Measurements from ENCODE around the gene CES3. TPM values are rescaled to one million over a fixed set of nuclear protein-coding genes. Genes with fewer than 3 reads are reported as not detected.
"Not testable (repeated sequence)": the region's sequence is repeated elsewhere in the genome, so short reads cannot be mapped to it uniquely, and the experiment has no call there.

The CES3 gene
- total and polyA plus RNA-seq, 2 donors = 0.19 TPM; not detected in 1

DNA sequence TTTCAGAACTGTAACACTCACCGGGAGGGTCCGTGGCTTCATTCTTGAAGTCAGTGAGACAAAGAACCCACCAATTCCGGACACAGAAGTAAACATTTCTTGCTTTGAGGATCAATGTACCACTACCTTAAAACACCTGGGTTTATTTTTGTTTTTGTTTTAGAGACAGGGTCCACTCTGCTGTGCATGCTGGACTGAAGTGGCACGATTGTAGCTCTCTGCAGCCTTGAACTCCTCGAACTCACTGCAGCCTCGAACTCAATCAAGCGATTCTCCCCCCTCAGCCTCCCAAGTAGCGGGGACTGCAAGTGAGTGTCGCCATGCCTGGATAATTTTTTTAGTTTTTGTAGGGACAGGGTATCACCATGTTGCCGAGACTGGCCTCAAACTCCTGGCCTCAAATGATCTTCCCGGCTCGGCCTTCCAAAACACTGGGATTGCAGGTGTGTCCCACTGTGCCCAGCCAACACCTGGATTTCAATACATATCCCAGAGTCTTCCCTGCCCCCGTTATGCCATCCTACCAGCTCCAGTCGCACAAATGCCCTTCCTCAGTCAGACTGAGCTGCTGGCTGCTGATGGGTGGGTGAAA is 14.3 kb downstream of the CES3 start:
- no peaks in the 10 kb centered on the region for H3K36me3 ChIP-seq (ENCODE audit: insufficient read depth)
- WGBS = 86% methylated on average over 14 of the region's 14 CpGs
- no peak overlapping the region for H3K4me3 ChIP-seq (ENCODE audit: low read depth, low read length)
- H3K27ac ChIP-seq (ENCODE audit: low read depth) = no peak overlapping the region
- no peaks in the 10 kb centered on the region for H3K4me1 ChIP-seq (ENCODE audit: insufficient read depth)
- DNase-seq (ENCODE audit: extremely low spot score) = no peak

DNA sequence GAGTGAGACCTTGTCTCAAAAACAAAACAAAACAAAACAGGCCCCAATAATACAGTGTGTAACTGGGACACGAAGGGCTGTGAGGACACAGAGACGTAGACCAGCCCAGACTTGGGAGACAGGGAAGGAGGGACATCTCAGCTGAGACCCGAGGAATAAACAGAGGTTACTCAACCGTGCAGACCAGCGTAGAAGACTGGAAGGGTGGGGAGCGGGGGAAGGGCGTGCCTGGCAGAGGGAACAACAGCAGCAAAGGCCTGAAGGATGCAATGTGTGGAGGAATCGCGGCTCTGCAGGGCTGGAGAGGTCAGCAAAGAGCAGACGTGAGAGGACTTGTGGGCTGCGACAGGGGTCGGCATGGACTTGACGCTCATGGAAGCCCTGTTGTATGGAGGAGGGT is 15.7 kb downstream of the CES3 start:
- 36% methylated on average over 13 of the region's 13 CpGs for whole genome bisulfite sequencing
- Histone ChIP-seq H3K4me3 (ENCODE audit: low read depth, low read length) (no peak overlapping the region), H3K27ac (ENCODE audit: low read depth) (no peak overlapping the region), H3K4me1 (ENCODE audit: insufficient read depth) (no peaks in the 10 kb centered on the region), H3K36me3 (ENCODE audit: insufficient read depth) (no peaks in the 10 kb centered on the region)
- no peak for DNase-seq (ENCODE audit: extremely low spot score)

GRCh38 chr16:66977341-66978113 is 16.5 kb downstream of the CES3 start:
- Histone ChIP-seq H3K4me3 (ENCODE audit: low read depth, low read length) (no peak overlapping the region), H3K4me1 (ENCODE audit: insufficient read depth) (no peaks in the 10 kb centered on the region), H3K36me3 (ENCODE audit: insufficient read depth) (no peaks in the 10 kb centered on the region), H3K27ac (ENCODE audit: low read depth) (no peak overlapping the region)
- DNase-seq (ENCODE audit: extremely low spot score) = no peak
- WGBS = 30% methylated on average over 15 of the region's 15 CpGs

DNA sequence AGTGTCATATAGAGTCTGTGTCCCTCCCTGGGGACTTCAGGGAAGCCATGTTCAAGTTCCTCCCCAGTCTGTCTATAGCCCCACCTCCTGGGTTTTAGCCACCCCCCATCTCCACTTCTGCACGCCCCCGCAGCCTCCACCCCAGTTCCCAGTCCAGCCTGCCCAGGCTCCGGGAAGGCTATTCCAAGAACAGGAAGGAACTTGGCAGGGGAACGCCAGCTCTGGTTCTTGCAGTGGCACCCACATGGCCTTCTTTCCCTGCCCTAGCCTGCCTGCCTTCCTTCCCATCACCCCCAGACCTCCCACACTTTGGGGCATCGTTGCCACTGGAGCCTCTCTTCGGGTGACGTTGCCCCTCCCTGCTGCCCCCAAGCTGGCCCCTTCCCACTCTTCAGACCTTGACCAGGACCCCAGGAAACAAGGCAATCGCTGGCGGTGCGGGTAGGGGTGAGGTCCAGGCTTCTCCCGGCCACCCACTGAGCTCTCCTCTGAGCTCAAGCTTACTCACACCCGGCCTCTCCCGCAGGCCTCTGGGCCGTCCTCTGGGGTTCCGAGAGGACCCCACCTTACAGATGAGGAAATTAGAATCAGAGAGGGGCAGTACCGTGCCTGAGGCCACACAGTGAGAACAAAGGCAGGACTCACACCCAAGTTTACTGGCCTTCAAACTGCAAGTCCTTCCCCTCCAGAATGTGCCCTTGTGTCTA is 18.1 kb downstream of the CES3 start:
- no peak for DNase-seq (ENCODE audit: extremely low spot score)
- no peaks in the 10 kb centered on the region for H3K36me3 ChIP-seq (ENCODE audit: insufficient read depth)
- H3K4me3 ChIP-seq (ENCODE audit: low read depth, low read length) = no peak overlapping the region
- no peaks in the 10 kb centered on the region for H3K4me1 ChIP-seq (ENCODE audit: insufficient read depth)
- H3K27ac ChIP-seq (ENCODE audit: low read depth) = no peak overlapping the region
- WGBS = 55% methylated on average over 16 of the region's 16 CpGs

DNA sequence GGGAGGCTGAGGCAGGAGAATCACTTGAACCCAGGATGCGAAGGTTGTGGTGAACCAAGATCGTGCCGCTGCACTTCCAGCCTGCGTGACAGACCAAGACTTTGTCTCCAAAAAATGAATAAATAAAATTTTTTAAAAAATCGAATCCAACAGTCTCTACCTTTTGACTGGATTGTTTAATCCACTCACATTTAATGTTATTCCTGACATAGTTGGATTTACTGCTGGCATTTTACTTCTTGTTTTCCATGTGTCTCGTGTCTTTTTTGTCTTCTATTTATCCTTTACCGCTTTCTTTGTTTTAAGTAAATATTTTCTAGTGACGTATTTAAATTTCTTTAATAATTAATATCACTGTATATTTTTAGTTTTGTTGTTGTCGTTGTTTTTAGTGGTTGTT is 22.0 kb downstream of the CES3 start:
- WGBS = 93% methylated on average over 9 of the region's 9 CpGs
- no peak overlapping the region for H3K4me3 ChIP-seq (ENCODE audit: low read depth, low read length)
- H3K27ac ChIP-seq (ENCODE audit: low read depth) = no peak overlapping the region
- H3K4me1 ChIP-seq (ENCODE audit: insufficient read depth) = no peaks in the 10 kb centered on the region
- no peaks in the 10 kb centered on the region for H3K36me3 ChIP-seq (ENCODE audit: insufficient read depth)
- DNase-seq (ENCODE audit: extremely low spot score) = no peak

- H3K36me3 ChIP-seq (ENCODE audit: insufficient read depth) = no peaks in the 10 kb centered on the region
- H3K4me1 ChIP-seq (ENCODE audit: insufficient read depth) = no peaks in the 10 kb centered on the region
- no peak for DNase-seq (ENCODE audit: extremely low spot score)
- H3K27ac ChIP-seq (ENCODE audit: low read depth) = no peak overlapping the region
- no peak overlapping the region for H3K4me3 ChIP-seq (ENCODE audit: low read depth, low read length)
- WGBS = 89% methylated on average over 4 of the region's 4 CpGs
Observed at GRCh38 chr16:66984892-66985311, 23.8 kb downstream of the CES3 start.

DNA sequence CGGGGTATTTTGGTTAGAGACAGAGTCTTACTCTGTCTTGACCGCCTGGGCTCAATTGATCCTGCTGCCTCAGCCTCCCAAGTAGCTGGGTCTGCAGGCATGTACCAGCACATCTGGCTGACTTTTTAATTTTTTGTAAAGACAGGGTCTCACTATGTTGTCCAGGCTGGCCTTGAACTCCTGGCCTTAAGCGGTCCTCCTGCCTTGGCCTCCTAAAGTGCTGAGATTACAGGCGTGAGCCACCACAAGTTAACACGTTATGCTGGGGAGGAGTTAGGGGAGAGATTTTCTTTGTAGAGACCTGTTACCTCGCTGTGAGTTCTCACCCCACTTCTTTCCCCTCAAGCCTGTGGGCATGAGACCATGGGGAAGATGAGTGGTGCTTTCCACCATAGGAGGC is 25.5 kb downstream of the CES3 start:
- Histone ChIP-seq H3K36me3 (ENCODE audit: insufficient read depth) (no peaks in the 10 kb centered on the region), H3K4me3 (ENCODE audit: low read depth, low read length) (no peak overlapping the region), H3K27ac (ENCODE audit: low read depth) (no peak overlapping the region), H3K4me1 (ENCODE audit: insufficient read depth) (no peaks in the 10 kb centered on the region)
- no peak for DNase-seq (ENCODE audit: extremely low spot score)
- 91% methylated on average over 6 of the region's 6 CpGs for WGBS

DNA sequence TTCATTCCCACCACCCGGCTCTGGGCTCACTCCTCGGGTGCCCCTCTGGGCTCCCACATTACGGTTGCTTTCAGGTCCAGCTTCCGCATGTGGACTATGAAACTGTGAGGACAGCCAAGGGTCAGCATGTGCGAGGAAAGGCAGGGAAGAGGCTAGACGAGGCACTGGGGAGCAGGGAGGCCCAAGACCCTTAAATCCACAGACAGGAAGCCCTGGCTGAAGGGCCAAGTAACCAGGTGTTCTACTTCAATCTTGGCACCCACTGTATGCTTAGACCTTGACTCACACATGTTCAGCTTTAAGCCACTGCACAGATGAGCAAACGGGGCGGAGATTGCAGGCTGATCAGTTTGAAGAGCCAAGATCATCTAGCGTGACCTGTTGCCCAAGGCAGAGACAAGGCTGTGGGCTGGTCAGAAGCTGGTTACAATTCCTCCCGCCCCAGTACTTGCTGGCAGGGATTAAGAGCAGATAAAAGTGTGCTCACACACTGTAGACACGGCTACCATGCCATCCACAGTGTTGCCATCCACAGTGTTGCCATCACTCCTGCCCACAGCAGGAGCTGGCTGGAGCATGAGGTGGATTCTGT is 27.2 kb downstream of the CES3 start, which contains the start of gene CES4A:
Gene CES4A (plus strand): TSS at position 393 of the 592 bp plus-strand sequence. CDS start 184 bp downstream, at position 577.
- no peaks in the 10 kb centered on the region for H3K4me1 ChIP-seq (ENCODE audit: insufficient read depth)
- no peak within 1 kb of the TSS for H3K27ac ChIP-seq (ENCODE audit: low read depth)
- WGBS = 52% methylated on average over 11 of the region's 11 CpGs
- no peak within 1 kb of the TSS for H3K4me3 ChIP-seq (ENCODE audit: low read depth, low read length)
- no peak for DNase-seq (ENCODE audit: extremely low spot score)
- no peaks in the 10 kb centered on the region for H3K36me3 ChIP-seq (ENCODE audit: insufficient read depth)

DNA sequence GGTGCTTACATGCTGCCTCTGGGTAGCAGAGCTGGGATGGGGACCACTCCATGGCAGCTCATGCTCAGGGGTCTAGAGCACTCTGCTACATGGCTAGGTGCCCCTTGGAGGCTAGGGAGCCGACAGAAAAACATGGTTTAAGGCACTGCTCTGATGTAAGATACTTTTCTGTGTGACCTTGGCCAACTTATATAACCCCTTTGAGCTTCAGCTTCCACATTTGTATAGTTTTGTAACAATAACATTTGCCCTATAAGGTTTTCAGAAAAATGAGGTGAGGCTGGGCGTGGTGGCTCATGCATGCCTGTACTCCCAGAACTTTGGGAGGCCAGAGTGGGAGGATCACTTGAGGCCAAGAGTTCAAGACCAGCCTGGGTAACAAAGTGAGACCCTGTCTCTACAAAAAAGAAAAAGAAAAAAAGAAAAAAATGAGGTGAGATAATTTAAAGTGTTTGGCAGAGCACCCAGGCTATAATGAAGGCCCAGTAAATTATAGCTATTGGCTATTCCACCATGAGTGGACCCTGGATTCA is 30.5 kb downstream of the CES3 start:
- no peaks in the 10 kb centered on the region for H3K36me3 ChIP-seq (ENCODE audit: insufficient read depth)
- no peak overlapping the region for H3K27ac ChIP-seq (ENCODE audit: low read depth)
- WGBS = 88% methylated on average over 2 of the region's 2 CpGs
- H3K4me1 ChIP-seq (ENCODE audit: insufficient read depth) = no peaks in the 10 kb centered on the region
- DNase-seq (ENCODE audit: extremely low spot score) = no peak
- no peak overlapping the region for H3K4me3 ChIP-seq (ENCODE audit: low read depth, low read length)

- H3K27ac ChIP-seq (ENCODE audit: low read depth); H3K4me3 ChIP-seq (ENCODE audit: low read depth, low read length); H3K36me3 ChIP-seq (ENCODE audit: insufficient read depth); DNase-seq (ENCODE audit: extremely low spot score); H3K4me1 ChIP-seq (ENCODE audit: insufficient read depth): not testable (repeated sequence)
- 96% methylated on average over 12 of the region's 12 CpGs for WGBS
Observed at GRCh38 chr16:66993558-66993957, 32.5 kb downstream of the CES3 start.

- DNase-seq (ENCODE audit: extremely low spot score) = no peak
- WGBS = 49% methylated on average over 6 of the region's 6 CpGs
- no peaks in the 10 kb centered on the region for H3K36me3 ChIP-seq (ENCODE audit: insufficient read depth)
- H3K4me3 ChIP-seq (ENCODE audit: low read depth, low read length) = no peak overlapping the region
- no peaks in the 10 kb centered on the region for H3K4me1 ChIP-seq (ENCODE audit: insufficient read depth)
- H3K27ac ChIP-seq (ENCODE audit: low read depth) = no peak overlapping the region
Observed at GRCh38 chr16:66996324-66996982, 35.4 kb downstream of the CES3 start.

DNA sequence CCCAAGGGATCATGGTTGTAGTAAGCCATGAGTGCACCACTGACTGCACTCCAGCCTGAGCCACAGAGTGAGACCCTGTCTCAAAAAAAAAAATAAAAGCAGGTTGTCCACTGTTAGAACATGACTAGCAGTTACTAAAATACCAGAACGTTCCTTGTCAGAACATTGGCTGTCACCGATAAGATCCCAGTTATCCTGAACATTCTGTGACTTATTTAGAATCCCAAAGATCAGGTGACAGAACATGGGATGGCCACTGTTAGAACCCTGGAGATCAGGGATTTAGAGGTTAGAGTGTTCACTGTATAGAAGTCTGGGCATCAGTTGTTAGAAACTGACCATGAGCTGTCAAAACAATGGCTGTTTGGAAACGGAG is 35.9 kb downstream of the CES3 start:
- Histone ChIP-seq H3K36me3 (ENCODE audit: insufficient read depth) (no peaks in the 10 kb centered on the region), H3K4me1 (ENCODE audit: insufficient read depth) (no peaks in the 10 kb centered on the region), H3K4me3 (ENCODE audit: low read depth, low read length) (no peak overlapping the region), H3K27ac (ENCODE audit: low read depth) (no peak overlapping the region)
- no peak for DNase-seq (ENCODE audit: extremely low spot score)
- WGBS = 62% methylated on average over 3 of the region's 3 CpGs
